ENCODE measurements around the gene TDP1.

The TDP1 gene

GRCh38 chr14:89941830-89942377 lies 13.8 kb upstream of the TDP1 start:
- DNase-seq (ENCODE audit: low spot score), result no peak

- no peak for DNase-seq (ENCODE audit: low spot score)
Observed at GRCh38 chr14:89947344-89947743, 8.4 kb upstream of the TDP1 start.

- no peak for DNase-seq (ENCODE audit: low spot score)
Observed at GRCh38 chr14:89952576-89952975, 3.2 kb upstream of the TDP1 start.

GRCh38 chr14:89953602-89954001 lies 2.1 kb upstream of the TDP1 start:
- no peak for DNase-seq (ENCODE audit: low spot score)

GRCh38 chr14:89954070-89955021 lies 1.4 kb upstream of the TDP1 start, which contains the start of gene EFCAB11:
Gene EFCAB11, minus strand, starts transcription at chr14:89954730. Its CDS starts 70 bp downstream, at chr14:89954660.
- DNase-seq (ENCODE audit: low spot score), result peak; percentile 99

GRCh38 chr14:89955022-89955744 lies 544 bp upstream of the TDP1 start:
- DNase-seq (ENCODE audit: low spot score), result no peak

GRCh38 chr14:89956661-89957009 lies 908 bp downstream of the TDP1 start:
- no peak for DNase-seq (ENCODE audit: low spot score)

GRCh38 chr14:89957376-89957775 lies 1.6 kb downstream of the TDP1 start:
- no peak for DNase-seq (ENCODE audit: low spot score)

GRCh38 chr14:89957791-89958190 lies 2.1 kb downstream of the TDP1 start:
- peak; percentile 62 for DNase-seq (ENCODE audit: low spot score)

GRCh38 chr14:89958966-89959365 lies 3.2 kb downstream of the TDP1 start:
- peak; percentile 66 for DNase-seq (ENCODE audit: low spot score)

- no peak for DNase-seq (ENCODE audit: low spot score)
Observed at GRCh38 chr14:89959853-89960445, 4.2 kb downstream of the TDP1 start.

GRCh38 chr14:89960914-89961313 lies 5.2 kb downstream of the TDP1 start:
- DNase-seq (ENCODE audit: low spot score), result no peak

- no peak for DNase-seq (ENCODE audit: low spot score)
Observed at GRCh38 chr14:89963288-89963978, 7.7 kb downstream of the TDP1 start.

GRCh38 chr14:89965839-89966238 lies 10.1 kb downstream of the TDP1 start:
- DNase-seq (ENCODE audit: low spot score), result no peak

GRCh38 chr14:89973234-89973823 lies 17.6 kb downstream of the TDP1 start:
- peak; percentile 87 for DNase-seq (ENCODE audit: low spot score)

- DNase-seq (ENCODE audit: low spot score), result peak; percentile 92
Observed at GRCh38 chr14:89977668-89978067, 21.9 kb downstream of the TDP1 start.

GRCh38 chr14:89978656-89979055 lies 22.9 kb downstream of the TDP1 start:
- no peak for DNase-seq (ENCODE audit: low spot score)

GRCh38 chr14:89983375-89983774 lies 27.6 kb downstream of the TDP1 start:
- DNase-seq (ENCODE audit: low spot score), result no peak

- no peak for DNase-seq (ENCODE audit: low spot score)
Observed at GRCh38 chr14:89986462-89987160, 30.9 kb downstream of the TDP1 start.

- DNase-seq (ENCODE audit: low spot score), result no peak
Observed at GRCh38 chr14:89987161-89987475, 31.4 kb downstream of the TDP1 start.

- no peak for DNase-seq (ENCODE audit: low spot score)
Observed at GRCh38 chr14:89988787-89989186, 33.1 kb downstream of the TDP1 start.
